MCF 10A (cell line): ENCODE data around the gene SOX12. TPM values are rescaled to one million over a fixed set of nuclear protein-coding genes. Genes with fewer than 3 reads are reported as not detected.

ENCODE experiments used
- BruUV-seq: library from RNA; stranded (reverse); fragments of 400-500 nt; replicated peaks from 2 replicates; lab custom pipeline; 2021; lab: Mats Ljungman, UMichigan
- CTCF ChIA-PET: fragments of 300-600 bp; sonication (Branson Sonifier 250); formaldehyde crosslinking; extraction: SDS; loops from one replicate; lab custom pipeline; 2021; ENCODE audit warnings: antibody characterized with exemption, inconsistent platforms; lab: Yijun Ruan, JAX
- POLR2A ChIA-PET: fragments of 300-600, 350-650 bp; sonication (Branson Sonifier 250); formaldehyde crosslinking; extraction: SDS; loops from one replicate; lab custom pipeline; 2020; ENCODE audit warnings: antibody characterized with exemption, inconsistent platforms; lab: Yijun Ruan, JAX
- DNase-seq: peaks from one replicate; pipeline ENCODE4 v3.0.0-alpha.2; 2018; ENCODE audit not compliant: unreplicated experiment
- H3K27ac Mint-ChIP-seq: one replicate; pipeline ENCODE4 v1.8.0; 2022; ENCODE audit warnings: mild to moderate bottlenecking, low read depth, mixed read lengths; ENCODE audit not compliant: unreplicated experiment
- H3K27me3 Mint-ChIP-seq: one replicate; pipeline ENCODE4 v1.8.0; 2022; ENCODE audit warnings: mixed read lengths; ENCODE audit not compliant: insufficient read depth, unreplicated experiment
- H3K36me3 Mint-ChIP-seq: one replicate; pipeline ENCODE4 v1.8.0; 2022; ENCODE audit warnings: mild to moderate bottlenecking, moderate library complexity, mixed read lengths; ENCODE audit not compliant: insufficient read depth, unreplicated experiment
- H3K4me1 Mint-ChIP-seq: one replicate; pipeline ENCODE4 v1.8.0; 2022; ENCODE audit warnings: mixed read lengths; ENCODE audit not compliant: insufficient read depth, unreplicated experiment
- H3K4me3 Mint-ChIP-seq: one replicate; pipeline ENCODE4 v1.8.0; 2022; ENCODE audit warnings: mild to moderate bottlenecking, moderate library complexity, mixed read lengths; ENCODE audit not compliant: unreplicated experiment
- H3K9me3 Mint-ChIP-seq: one replicate; pipeline ENCODE4 v1.8.0; 2022; ENCODE audit warnings: mixed read lengths; ENCODE audit not compliant: unreplicated experiment
- intact Hi-C: fragments of 100-400 bp; cut with micrococcal nuclease; formaldehyde crosslinking; loops from 2 replicates; pipeline ENCODE4 v1.14.1; 2022
- total RNA-seq: library from RNA; stranded (reverse); gene quantifications from 2 replicates; pipeline ENCODE4 v1.2.3, GENCODE V29; 2022
- TF ChIP-seq, protein P1 (sequence below): fragments of 200-600 bp; IDR thresholded peaks from one replicate; pipeline ENCODE4 v1.8.0; 2022; ENCODE audit warnings: antibody characterized with exemption, mild to moderate bottlenecking; ENCODE audit not compliant: unreplicated experiment

Gene SOX12
- total RNA-seq, 1 experiment from 2014 or later: 17.6 TPM

DNA sequence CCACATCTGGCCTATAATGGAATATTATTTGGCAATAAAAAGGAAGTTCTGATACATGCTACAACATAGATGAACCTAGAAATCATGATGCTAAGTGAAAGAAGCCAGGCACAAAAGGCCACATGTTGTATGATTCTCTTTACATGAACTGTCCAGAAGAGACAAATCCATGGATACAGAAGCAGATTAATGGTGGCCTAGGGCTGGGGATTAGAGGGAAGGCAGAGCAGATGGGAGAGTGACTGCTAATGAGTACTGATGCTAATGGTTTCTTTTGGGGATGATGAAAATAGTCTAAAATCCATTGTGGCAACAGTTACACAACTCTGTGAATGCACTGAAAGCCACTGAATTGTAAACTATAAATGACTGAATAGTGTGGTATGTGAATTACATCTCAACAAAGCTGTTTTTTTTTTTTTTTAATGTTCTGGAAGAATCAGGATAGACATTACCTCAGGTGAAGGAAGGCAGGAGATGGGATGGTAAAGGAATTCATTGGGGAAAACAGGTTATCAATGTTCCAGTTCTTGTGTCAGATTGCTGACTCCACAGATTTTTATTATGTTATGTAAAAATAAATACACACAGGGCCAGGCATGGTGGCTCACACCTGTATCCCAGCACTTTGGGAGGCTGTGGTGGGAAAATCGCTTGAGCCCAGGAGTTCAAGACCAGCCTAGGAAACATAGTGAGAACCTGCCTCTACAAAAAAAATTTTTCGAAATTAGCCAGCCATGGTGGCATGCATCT lies 8.9 kb upstream of the SOX12 start:
- Mint-ChIP-seq H3K36me3 (peaks cover 28% of the 10 kb centered on the region), H3K27me3 (no peaks in the 10 kb centered on the region), H3K4me3 (no peak overlapping the region), H3K9me3 (no peaks in the 10 kb centered on the region), H3K4me1 (no peaks in the 10 kb centered on the region), H3K27ac (no peak overlapping the region)
- ChIA-PET POLR2A (no interaction called here), CTCF (no interaction called here)
- no TSS peak for BruUV-seq
- TF ChIP-seq, protein P1, sequence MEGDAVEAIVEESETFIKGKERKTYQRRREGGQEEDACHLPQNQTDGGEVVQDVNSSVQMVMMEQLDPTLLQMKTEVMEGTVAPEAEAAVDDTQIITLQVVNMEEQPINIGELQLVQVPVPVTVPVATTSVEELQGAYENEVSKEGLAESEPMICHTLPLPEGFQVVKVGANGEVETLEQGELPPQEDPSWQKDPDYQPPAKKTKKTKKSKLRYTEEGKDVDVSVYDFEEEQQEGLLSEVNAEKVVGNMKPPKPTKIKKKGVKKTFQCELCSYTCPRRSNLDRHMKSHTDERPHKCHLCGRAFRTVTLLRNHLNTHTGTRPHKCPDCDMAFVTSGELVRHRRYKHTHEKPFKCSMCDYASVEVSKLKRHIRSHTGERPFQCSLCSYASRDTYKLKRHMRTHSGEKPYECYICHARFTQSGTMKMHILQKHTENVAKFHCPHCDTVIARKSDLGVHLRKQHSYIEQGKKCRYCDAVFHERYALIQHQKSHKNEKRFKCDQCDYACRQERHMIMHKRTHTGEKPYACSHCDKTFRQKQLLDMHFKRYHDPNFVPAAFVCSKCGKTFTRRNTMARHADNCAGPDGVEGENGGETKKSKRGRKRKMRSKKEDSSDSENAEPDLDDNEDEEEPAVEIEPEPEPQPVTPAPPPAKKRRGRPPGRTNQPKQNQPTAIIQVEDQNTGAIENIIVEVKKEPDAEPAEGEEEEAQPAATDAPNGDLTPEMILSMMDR: no peak
- DNase-seq: no peak
- intact Hi-C loops: no loop called here

DNA sequence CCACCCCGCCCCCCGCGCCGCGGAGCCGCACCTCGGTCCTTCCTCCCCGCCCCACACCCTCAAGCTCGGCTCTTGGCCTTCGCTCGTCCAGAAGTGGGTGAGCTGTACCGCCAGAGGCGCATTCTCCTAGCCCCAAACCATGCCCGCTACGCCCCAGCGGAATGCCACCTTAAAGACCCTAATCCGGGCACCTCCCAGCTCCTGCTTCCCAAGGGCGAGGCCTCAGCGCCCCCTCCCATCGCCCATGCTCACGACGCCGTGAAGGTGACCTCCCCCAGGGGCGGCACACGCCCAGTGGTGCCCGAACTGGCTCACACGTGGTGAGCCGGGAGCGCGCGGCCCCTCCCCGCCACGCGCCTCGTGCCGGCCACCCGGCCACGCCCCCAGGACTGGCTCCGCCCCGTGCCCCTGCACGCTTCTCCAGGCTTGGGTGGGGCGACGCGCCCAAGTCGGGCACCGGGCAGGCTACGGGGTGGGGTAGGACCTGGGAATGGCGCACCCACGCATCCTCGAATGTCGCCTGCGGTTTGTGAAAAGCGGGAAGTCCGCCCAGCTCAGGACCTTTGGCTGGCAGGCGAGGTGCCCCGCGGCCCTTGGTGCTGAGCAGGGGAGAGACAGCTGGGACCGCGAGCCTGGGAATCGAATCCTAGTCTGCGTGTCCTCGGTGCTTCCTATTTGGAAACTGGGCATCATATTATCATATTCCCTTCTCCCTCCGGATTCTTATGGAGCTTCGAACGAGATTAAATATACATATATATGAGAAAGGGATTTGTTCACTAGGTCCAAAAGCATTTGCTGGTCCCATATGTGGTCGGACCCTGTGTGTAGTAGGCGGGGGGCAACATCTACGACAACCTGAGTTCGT lies 941 bp upstream of the SOX12 start:
- no peaks in the 10 kb centered on the region for H3K9me3 Mint-ChIP-seq
- intact Hi-C loops: loop anchor here (1.0 kb wide), 2 partner anchors 10 to 27 kb away; partner anchors contain the start of gene ZCCHC3
- CTCF ChIA-PET: interaction anchor here (0.6 to 2.7 kb wide), 10 partner anchors 12 to 107 kb away, joined by 3 to 18 read pairs (median 4); no protein-coding TSS in a partner anchor

DNA sequence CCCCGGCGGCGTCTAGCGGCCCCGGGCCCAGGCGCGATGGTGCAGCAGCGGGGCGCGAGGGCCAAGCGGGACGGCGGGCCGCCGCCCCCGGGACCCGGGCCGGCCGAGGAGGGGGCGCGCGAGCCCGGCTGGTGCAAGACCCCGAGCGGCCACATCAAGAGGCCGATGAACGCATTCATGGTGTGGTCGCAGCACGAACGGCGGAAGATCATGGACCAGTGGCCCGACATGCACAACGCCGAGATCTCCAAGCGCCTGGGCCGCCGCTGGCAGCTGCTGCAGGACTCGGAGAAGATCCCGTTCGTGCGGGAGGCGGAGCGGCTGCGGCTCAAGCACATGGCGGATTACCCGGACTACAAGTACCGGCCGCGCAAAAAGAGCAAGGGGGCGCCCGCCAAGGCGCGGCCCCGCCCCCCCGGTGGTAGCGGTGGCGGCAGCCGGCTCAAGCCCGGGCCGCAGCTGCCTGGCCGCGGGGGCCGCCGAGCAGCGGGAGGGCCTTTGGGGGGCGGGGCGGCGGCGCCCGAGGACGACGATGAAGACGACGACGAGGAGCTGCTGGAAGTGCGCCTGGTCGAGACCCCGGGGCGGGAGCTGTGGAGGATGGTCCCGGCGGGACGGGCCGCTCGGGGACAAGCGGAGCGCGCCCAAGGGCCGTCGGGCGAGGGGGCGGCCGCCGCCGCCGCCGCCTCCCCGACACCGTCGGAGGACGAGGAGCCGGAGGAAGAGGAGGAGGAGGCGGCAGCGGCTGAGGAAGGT lies 715 bp downstream of the SOX12 start:
- POLR2A ChIA-PET: interaction anchor here (1.1 to 5.5 kb wide), 18 partner anchors 13 to 235 kb away, joined by 4 to 56 read pairs (median 12); partner anchors contain the start of genes NRSN2, TBC1D20 and TRIB3
- peaks cover 24% of the 10 kb centered on the region for H3K4me1 Mint-ChIP-seq
- peak overlapping the region; percentile 73 for H3K27ac Mint-ChIP-seq
- H3K4me3 Mint-ChIP-seq: peak overlapping the region; percentile 87
- no peaks in the 10 kb centered on the region for H3K27me3 Mint-ChIP-seq
- CTCF ChIA-PET: interaction anchor here (0.6 to 2.7 kb wide), 4 partner anchors 20 to 602 kb away, joined by 3 to 18 read pairs (median 4); no protein-coding TSS in a partner anchor
- intact Hi-C loops: loop anchor here (1.0 kb wide), 1 partner anchor 12 kb away; no protein-coding TSS in a partner anchor
- peaks cover 44% of the 10 kb centered on the region for H3K36me3 Mint-ChIP-seq
- H3K9me3 Mint-ChIP-seq: no peaks in the 10 kb centered on the region
- DNase-seq: peak; percentile 47
- TF ChIP-seq, protein P1: no peak
- BruUV-seq: TSS peak; percentile 2

More for the DNA sequence above, 941 bp upstream of the SOX12 start:
- H3K36me3 Mint-ChIP-seq: peaks cover 56% of the 10 kb centered on the region
- H3K4me1 Mint-ChIP-seq: peaks cover 11% of the 10 kb centered on the region
- TF ChIP-seq, protein P1: peak; percentile 25
- BruUV-seq: TSS peak; percentile 95
- peak overlapping the region; percentile 88 for H3K27ac Mint-ChIP-seq
- POLR2A ChIA-PET: interaction anchor here (0.7 to 5.5 kb wide), 40 partner anchors 8 to 1000 kb away, joined by 3 to 56 read pairs (median 5); partner anchors contain the start of genes CSNK2A1, DEFB129, NRSN2 and TBC1D20
- no peaks in the 10 kb centered on the region for H3K27me3 Mint-ChIP-seq
- H3K4me3 Mint-ChIP-seq: peak overlapping the region; percentile 87
- DNase-seq: peak; percentile 91
